Glomerular visceral epithelial cell (primary cell): ENCODE measurements around the gene VWA1.
"Not testable (repeated sequence)": the region's sequence is repeated elsewhere in the genome, so short reads cannot be mapped to it uniquely, and the experiment has no call there.

Experiments used
- DNase-seq: peaks from one replicate; pipeline ENCODE4 v3.0.0-alpha.2; 2016; ENCODE audit errors: extremely low spot score

Gene VWA1

GRCh38 chr1:1484976-1485750 lies 49.7 kb downstream of the VWA1 start:
- not testable (repeated sequence) for DNase-seq

GRCh38 chr1:1485755-1486317 lies 50.3 kb downstream of the VWA1 start:
- not testable (repeated sequence) for DNase-seq

GRCh38 chr1:1487701-1488100 lies 52.2 kb downstream of the VWA1 start:
- no peak for DNase-seq

- no peak for DNase-seq
Measured at GRCh38 chr1:1489231-1489630, 53.7 kb downstream of the VWA1 start.

DNA sequence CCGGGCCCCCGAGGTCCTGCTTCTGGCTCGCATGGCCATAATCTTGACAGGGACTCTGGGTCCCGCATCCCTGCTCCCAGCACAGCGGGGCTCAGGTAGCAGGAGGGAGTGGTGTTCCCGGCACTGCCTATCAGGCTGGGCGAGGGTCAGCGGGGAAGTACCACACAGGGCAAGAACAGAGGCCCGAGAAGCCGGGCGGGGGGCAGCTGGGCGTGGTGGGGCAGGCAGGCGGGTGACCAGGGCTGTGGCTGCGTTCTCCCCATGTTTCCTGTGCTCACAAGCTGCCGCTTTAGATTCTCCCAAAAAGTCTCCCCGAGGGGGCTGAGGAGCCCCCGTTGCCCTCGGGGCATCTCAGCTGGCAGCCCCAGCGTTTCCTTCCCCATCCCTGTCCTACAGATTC lies 54.4 kb downstream of the VWA1 start:
- DNase-seq, result no peak

DNA sequence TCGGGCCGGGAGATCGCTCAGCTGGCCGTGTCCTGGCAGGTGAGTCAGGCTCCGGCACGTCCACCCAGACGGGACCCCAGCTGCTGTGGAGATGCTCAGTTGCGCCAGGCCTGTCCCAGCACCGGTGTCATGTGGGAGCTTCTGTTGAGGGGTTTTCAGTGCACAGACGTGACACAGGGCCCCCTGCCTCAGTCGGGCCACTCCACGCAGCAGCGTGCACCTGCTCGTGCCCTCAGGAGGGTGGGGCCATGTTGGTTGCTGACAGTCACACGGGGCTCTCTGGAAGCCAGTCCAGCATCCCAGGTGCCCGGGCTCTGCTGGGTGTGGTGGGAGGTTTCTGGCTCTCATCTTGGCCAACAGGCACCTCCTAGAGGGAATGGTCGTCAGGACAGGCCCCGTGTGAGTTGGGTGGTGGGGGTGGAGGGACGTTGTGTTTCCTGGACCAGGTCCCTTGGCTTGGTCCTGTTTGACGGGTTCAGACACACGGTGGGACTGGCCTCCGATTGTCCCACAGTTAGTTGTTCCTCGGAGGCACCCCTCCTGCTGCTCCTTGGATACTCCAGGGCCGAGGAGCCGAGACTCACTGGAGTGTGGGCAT lies 55.2 kb downstream of the VWA1 start:
- DNase-seq, result no peak

DNA sequence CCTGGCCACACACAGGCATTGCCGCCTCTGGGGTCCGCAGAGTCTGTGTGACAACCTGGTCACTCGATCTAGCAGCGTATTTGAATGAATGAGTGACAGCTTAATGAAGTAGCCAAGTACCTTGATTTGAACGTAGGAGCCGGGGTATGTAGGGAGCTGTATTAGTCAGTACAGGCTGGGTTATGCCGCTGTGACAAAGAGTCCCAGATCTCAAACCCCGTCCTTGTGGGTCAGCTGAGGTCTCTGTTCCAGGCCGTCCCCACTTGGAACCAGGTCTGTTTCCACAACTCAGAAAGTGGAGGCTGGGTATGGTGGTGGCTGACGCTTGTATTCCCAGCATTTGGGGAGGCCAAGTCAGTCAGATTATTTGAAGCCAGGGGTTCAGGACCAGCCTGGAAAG lies 56.1 kb downstream of the VWA1 start:
- no peak for DNase-seq
